Fibroblast of lung (primary cell): ENCODE measurements around the gene UBXN10. TPM values are rescaled to one million over a fixed set of nuclear protein-coding genes. Genes with fewer than 3 reads are reported as not detected.

ENCODE experiments used
- DNase-seq, 2 donors: peaks; one replicate each; pipeline versions ENCODE4 v3.0.0 to v3.0.0-alpha.2; 2010; ENCODE audit warnings: low read depth in 2 of 2
- H2AFZ ChIP-seq: 2 replicates; pipeline ENCODE4 v1.5.1; 2012; ENCODE audit warnings: low read length, control low read depth, inconsistent platforms
- H3K27ac ChIP-seq: 2 replicates; pipeline ENCODE4 v1.5.1; 2011; ENCODE audit warnings: low read length, control low read depth; ENCODE audit not compliant: insufficient read depth
- H3K27me3 ChIP-seq: 2 replicates; pipeline ENCODE4 v1.5.1; 2011; ENCODE audit warnings: mild to moderate bottlenecking, low read length; ENCODE audit not compliant: control insufficient read depth, insufficient read depth
- H3K36me3 ChIP-seq: 2 replicates; pipeline ENCODE4 v1.5.1; 2011; ENCODE audit warnings: low read length; ENCODE audit not compliant: control insufficient read depth, insufficient read depth
- H3K4me1 ChIP-seq: 2 replicates; pipeline ENCODE4 v1.5.1; 2011; ENCODE audit warnings: low read length; ENCODE audit not compliant: control insufficient read depth, insufficient read depth; ENCODE audit errors: extremely low read depth
- H3K4me2 ChIP-seq: 2 replicates; pipeline ENCODE4 v1.5.1; 2011; ENCODE audit warnings: low read length, control low read depth; ENCODE audit not compliant: insufficient read depth; ENCODE audit errors: extremely low read depth
- H3K4me3 ChIP-seq, 4 experiments: fragments of 200-600 bp in 1 of 4; sonication (generic) in 1 of 4; replicated peaks in 1 of 4; 2 replicates each; pipeline ENCODE4 v1.5.1; 2011 to 2016; ENCODE audit warnings: low read length in 4 of 4, low read depth in 3 of 4, mild to moderate bottlenecking in 3 of 4, control low read depth in 2 of 4, inconsistent platforms in 1 of 4, mixed read lengths in 1 of 4; ENCODE audit not compliant: insufficient read depth in 1 of 4; ENCODE audit errors: control extremely low read depth in 1 of 4
- H3K79me2 ChIP-seq: 2 replicates; pipeline ENCODE4 v1.5.1; 2012; ENCODE audit warnings: mild to moderate bottlenecking, low read length, inconsistent platforms; ENCODE audit not compliant: control insufficient read depth, insufficient read depth
- H3K9ac ChIP-seq: 2 replicates; pipeline ENCODE4 v1.5.1; 2011; ENCODE audit warnings: mild to moderate bottlenecking, low read length, control low read depth; ENCODE audit not compliant: insufficient read depth
- H3K9me3 ChIP-seq: 2 replicates; pipeline ENCODE4 v1.5.1; 2012; ENCODE audit warnings: low read depth, low read length; ENCODE audit not compliant: control insufficient read depth, insufficient read depth
- H4K20me1 ChIP-seq: 2 replicates; pipeline ENCODE4 v1.5.1; 2011; ENCODE audit warnings: low read length; ENCODE audit not compliant: control insufficient read depth, insufficient read depth; ENCODE audit errors: extremely low read depth
- EZH2 ChIP-seq: IDR thresholded peaks from 2 replicates; pipeline ENCODE4 v1.5.1; 2012; ENCODE audit warnings: low read length, control low read depth, mild to moderate bottlenecking; ENCODE audit errors: missing control alignments
- polyA plus RNA-seq, 2 donors: library from polyadenylated mRNA; depleted of rRNA in 1 of 2; stranded (reverse) in 1 of 2; unstranded in 1 of 2; fragments of >200 nt; gene quantifications; 2 replicates each; pipeline ENCODE4 v1.2.1, GENCODE V29; 2011 to 2012; ENCODE audit warnings: missing spikeins in 1 of 2
- total RNA-seq: library from RNA; depleted of rRNA; stranded (reverse); fragments of >200 nt; gene quantifications from 2 replicates; pipeline ENCODE4 v1.2.1, GENCODE V29; 2014
- TF ChIP-seq, protein P1 (sequence below), 2 donors: IDR thresholded peaks in 1 of 2; conservative IDR thresholded peaks in 1 of 2; 1 replicate in 1 of 2; 2 replicates in 1 of 2; pipeline ENCODE4 v1.5.1; 2011 to 2012; ENCODE audit warnings: low read length in 2 of 2, control low read depth in 1 of 2, inconsistent platforms in 1 of 2, low read depth in 1 of 2, mild to moderate bottlenecking in 1 of 2

UBXN10 gene
- total and polyA plus RNA-seq, 2 donors (not counting 1 experiment from before 2014, with no cell fraction given), result 0.33 TPM; not detected in 1

DNA sequence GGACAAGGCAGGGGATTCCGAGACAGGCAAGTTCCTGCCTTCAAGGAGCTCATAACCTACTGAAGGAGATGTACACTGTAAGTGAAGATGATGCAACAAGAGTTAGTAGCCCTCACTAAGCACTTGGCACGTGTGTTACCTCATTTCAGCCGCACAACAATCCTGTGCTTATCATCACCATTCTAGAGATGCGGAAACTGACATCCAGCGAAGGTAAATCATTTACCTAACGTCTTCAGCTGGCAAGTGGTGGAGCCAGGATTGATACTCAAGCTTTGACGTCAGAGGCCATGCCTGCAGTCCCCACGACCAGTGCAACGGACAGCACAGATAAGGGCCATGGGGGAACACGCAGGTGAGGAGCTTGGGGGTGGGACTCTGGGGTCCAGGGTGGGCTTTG lies 2.9 kb upstream of the UBXN10 start:
- Histone ChIP-seq H3K27ac (no peak overlapping the region), H3K4me2 (no peak overlapping the region), H3K4me1 (no peaks in the 10 kb centered on the region), H3K79me2 (no peaks in the 10 kb centered on the region), H2AFZ (no peak overlapping the region), H3K4me3 (no peak overlapping the region), H3K27me3 (peaks cover 25% of the 10 kb centered on the region), H3K9me3 (no peaks in the 10 kb centered on the region), H4K20me1 (no peaks in the 10 kb centered on the region), H3K36me3 (no peaks in the 10 kb centered on the region), H3K9ac (no peak overlapping the region)
- TF ChIP-seq, protein P1, sequence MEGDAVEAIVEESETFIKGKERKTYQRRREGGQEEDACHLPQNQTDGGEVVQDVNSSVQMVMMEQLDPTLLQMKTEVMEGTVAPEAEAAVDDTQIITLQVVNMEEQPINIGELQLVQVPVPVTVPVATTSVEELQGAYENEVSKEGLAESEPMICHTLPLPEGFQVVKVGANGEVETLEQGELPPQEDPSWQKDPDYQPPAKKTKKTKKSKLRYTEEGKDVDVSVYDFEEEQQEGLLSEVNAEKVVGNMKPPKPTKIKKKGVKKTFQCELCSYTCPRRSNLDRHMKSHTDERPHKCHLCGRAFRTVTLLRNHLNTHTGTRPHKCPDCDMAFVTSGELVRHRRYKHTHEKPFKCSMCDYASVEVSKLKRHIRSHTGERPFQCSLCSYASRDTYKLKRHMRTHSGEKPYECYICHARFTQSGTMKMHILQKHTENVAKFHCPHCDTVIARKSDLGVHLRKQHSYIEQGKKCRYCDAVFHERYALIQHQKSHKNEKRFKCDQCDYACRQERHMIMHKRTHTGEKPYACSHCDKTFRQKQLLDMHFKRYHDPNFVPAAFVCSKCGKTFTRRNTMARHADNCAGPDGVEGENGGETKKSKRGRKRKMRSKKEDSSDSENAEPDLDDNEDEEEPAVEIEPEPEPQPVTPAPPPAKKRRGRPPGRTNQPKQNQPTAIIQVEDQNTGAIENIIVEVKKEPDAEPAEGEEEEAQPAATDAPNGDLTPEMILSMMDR (conservative IDR thresholded peaks at IDR 0.05 in 1 of 2, IDR thresholded peaks at IDR 0.05 in 1 of 2; ENCODE audit: low read depth in 1 of 2, low read length in 2 of 2), result no peak
- no peak for DNase-seq

DNA sequence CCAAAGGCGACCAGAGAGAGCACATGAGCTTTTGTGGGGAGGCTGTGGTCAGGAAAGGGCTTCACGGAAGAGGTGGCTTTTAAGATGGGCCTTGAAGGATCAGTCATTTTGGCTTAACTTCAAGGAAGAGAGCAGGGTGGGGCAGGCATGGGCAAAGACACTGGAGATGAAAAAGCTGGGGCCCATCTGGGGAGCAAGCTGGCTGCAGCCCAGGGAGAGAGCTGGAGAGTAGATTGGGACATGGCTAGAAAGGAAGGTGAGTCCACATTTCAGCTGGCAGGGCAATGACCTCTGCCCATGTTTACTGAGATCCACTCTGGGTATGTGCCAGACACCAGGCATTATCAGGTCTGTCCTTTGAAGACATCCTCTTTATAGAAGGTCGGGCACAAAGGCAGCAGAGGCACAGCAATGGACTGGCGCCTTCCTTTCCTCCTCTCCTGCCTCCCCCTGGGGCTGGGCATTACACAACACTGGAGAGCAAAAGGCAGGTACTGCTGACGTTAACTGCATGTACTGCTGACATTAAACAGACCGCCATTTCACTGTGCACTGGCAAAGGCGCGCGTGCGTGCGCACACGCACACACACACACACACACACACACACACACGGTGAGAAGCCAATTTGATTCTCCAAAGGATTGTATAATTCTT lies 2.2 kb upstream of the UBXN10 start:
- peaks cover 27% of the 10 kb centered on the region for H3K27me3 ChIP-seq
- H4K20me1 ChIP-seq, result no peaks in the 10 kb centered on the region
- H3K79me2 ChIP-seq, result no peaks in the 10 kb centered on the region

DNA sequence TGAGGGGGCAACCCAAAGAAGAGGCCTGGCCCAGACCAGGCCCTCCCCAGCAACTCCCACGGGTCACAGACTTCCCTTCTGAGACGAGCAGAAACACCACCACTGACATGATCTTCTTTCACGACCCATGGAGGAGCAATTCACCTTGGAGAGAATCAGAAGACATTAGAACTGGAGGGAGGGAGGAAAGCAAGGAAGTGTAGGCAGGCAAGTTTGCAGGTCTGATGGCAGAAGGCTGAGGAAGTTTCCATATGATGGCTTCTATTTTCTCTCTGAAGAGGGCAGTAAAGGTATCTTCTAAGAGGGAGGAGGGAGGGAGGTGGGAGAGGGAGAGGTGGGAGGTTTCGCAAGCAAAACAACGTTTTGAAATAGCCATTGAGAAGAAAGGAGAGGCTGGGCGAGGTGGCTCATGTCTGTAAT lies 1.4 kb upstream of the UBXN10 start:
- H3K27me3 ChIP-seq, result peaks cover 28% of the 10 kb centered on the region

More for the DNA sequence above, 2.2 kb upstream of the UBXN10 start:
- Histone ChIP-seq H3K9ac (no peak overlapping the region), H3K9me3 (no peaks in the 10 kb centered on the region), H2AFZ (no peak overlapping the region), H3K36me3 (no peaks in the 10 kb centered on the region), H3K4me2 (no peak overlapping the region), H3K27ac (no peak overlapping the region), H3K4me1 (no peaks in the 10 kb centered on the region), H3K4me3 (no peak overlapping the region)
- TF ChIP-seq, protein P1 (conservative IDR thresholded peaks at IDR 0.05 in 1 of 2, IDR thresholded peaks at IDR 0.05 in 1 of 2; ENCODE audit: low read depth in 1 of 2, low read length in 2 of 2), result no peak
- no peak for TF ChIP-seq EZH2
- DNase-seq, result no peak

More for the DNA sequence above, 1.4 kb upstream of the UBXN10 start:
- Histone ChIP-seq H3K27ac (no peak overlapping the region), H3K9ac (no peak overlapping the region), H3K36me3 (no peaks in the 10 kb centered on the region), H3K79me2 (no peaks in the 10 kb centered on the region), H3K4me3 (no peak overlapping the region), H3K4me2 (no peak overlapping the region), H2AFZ (no peak overlapping the region), H3K4me1 (no peaks in the 10 kb centered on the region), H4K20me1 (no peaks in the 10 kb centered on the region), H3K9me3 (no peaks in the 10 kb centered on the region)
- no peak for DNase-seq
- no peak for TF ChIP-seq EZH2
- TF ChIP-seq, protein P1 (conservative IDR thresholded peaks at IDR 0.05 in 1 of 2, IDR thresholded peaks at IDR 0.05 in 1 of 2; ENCODE audit: low read depth in 1 of 2, low read length in 2 of 2), result no peak
